ENCODE measurements around the gene CORO2A.
"Not testable (repeated sequence)": the region's sequence is repeated elsewhere in the genome, so short reads cannot be mapped to it uniquely, and the experiment has no call there.

The CORO2A gene

DNA sequence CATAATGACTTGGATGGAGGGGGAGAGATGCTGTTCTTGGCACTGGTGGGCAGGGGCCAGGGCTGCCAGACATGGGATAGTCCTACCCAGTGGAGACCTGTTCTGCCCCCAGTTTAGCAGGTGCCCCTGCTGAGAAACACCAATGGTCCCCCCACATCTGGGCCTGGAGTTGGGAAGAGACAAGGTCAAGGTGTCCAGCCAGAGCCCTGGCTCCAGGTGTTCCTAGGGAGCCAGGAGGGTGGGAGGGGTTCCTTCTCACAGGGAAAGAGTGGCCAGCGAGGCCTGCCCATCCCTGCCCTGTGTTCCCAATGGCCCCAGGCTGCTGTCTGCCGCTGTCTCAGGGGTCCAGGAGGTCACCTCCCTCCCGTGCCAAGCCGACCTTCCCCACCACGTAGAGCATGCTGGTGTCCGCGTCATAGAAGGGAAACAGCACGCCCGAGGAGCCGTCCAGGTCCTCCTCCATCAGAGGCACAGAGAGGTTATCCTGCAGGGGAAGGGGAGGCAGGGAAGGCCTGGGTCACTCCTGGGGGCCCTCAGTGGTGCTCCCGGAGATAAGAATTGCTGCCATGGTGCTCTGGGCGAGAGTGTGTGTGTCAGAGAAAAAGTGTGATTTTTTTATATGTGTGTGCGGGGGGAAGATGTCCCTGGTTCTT, 61.7 kb downstream of the CORO2A start:
- no peak for TF ChIP-seq ZFX (IDR thresholded peaks at IDR 0.05)
- TF ChIP-seq, protein P1, sequence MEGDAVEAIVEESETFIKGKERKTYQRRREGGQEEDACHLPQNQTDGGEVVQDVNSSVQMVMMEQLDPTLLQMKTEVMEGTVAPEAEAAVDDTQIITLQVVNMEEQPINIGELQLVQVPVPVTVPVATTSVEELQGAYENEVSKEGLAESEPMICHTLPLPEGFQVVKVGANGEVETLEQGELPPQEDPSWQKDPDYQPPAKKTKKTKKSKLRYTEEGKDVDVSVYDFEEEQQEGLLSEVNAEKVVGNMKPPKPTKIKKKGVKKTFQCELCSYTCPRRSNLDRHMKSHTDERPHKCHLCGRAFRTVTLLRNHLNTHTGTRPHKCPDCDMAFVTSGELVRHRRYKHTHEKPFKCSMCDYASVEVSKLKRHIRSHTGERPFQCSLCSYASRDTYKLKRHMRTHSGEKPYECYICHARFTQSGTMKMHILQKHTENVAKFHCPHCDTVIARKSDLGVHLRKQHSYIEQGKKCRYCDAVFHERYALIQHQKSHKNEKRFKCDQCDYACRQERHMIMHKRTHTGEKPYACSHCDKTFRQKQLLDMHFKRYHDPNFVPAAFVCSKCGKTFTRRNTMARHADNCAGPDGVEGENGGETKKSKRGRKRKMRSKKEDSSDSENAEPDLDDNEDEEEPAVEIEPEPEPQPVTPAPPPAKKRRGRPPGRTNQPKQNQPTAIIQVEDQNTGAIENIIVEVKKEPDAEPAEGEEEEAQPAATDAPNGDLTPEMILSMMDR (conservative IDR thresholded peaks at IDR 0.05): no peak
- H3K27ac ChIP-seq: no peak overlapping the region

DNA sequence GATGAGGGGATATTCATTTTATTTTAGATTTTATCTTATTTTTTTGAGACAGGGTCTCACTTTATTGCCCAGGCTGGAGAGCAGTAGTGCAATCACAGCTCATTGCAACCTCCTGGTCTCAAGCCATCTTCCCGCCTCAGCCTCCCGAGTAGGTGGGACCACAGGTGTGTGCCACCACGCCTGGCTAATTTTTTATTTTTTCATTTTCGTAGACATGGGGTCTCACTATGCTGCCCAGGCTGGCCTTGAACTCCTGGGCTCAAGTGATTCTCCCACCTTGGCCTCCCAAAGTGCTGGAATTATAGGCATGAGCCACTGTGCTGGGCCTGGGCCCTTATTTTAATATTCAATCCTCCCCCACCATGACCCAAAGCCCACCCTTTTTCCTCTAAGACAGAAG, 62.4 kb downstream of the CORO2A start:
- H3K27ac ChIP-seq: not testable (repeated sequence)

DNA sequence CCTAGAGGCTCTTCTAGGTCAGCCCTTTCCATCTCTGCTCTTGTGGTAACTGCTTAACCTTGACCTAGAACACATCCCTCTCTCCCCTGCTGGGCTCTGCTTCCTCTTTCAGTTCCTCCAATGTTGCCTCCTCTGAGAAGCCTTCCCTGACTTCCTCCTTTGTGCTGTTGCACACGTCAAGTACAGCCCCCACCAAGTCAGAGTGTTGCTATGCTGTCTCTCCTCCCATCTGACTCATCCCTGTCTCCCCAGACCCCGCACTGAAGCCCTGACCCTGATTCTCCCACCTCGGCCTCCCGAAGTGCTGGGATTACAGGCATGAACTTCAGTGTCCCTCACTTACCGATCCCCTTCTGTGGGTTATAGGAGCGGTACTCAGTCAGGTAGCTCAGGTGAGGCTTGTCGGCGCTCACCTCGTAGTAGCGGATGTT, 63.0 kb downstream of the CORO2A start:
- H3K27ac ChIP-seq: no peak overlapping the region
- TF ChIP-seq, protein P1 (conservative IDR thresholded peaks at IDR 0.05): no peak
- no peak for TF ChIP-seq ZFX (IDR thresholded peaks at IDR 0.05)

DNA sequence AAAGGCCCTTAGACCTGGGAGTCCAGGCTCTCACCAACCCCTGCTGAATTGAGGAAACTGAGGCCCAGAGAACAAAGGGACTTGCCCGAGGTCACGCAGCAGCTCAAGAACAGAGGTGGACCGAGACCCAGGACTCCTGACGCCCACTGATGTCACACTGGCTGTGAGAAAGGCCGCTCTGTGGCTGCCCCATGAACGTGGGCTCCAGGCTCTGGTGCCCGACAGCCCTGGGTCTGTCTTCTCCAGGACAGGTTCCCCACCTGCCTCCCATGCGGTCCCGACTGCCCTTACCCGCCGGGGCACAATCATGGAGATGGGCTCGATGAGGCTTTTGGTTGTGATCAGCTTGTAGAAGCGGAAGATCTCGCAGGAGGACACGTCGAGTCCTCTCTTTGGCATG, 64.1 kb downstream of the CORO2A start:
- H3K27ac ChIP-seq: no peak overlapping the region; the same call in 1 of the 2 replicates
- TF ChIP-seq ZFX (IDR thresholded peaks at IDR 0.05): no peak

DNA sequence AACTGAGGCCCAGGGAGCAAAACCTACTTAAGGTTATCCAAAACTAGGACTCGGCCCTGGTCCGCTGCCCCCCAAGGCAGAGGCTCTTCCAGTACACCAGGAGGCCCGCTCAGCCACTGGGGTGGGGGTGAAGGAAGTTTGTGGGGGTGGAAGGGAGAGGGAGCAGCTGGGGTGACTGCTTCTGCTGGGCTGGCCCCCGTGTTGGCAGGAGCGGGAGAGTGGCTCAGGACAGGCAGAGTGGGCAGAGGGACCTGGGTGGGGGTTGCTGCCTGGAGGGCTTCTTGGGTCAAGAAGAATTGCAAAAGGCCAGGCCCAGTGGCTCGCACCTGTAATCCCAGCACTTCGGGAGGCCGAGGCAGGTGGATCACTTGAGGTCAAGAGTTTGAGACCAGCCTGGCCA, 65.2 kb downstream of the CORO2A start:
- H3K27ac ChIP-seq: no peak overlapping the region
- no peak for TF ChIP-seq ZFX (IDR thresholded peaks at IDR 0.05)
- TF ChIP-seq, protein P1 (conservative IDR thresholded peaks at IDR 0.05): no peak

DNA sequence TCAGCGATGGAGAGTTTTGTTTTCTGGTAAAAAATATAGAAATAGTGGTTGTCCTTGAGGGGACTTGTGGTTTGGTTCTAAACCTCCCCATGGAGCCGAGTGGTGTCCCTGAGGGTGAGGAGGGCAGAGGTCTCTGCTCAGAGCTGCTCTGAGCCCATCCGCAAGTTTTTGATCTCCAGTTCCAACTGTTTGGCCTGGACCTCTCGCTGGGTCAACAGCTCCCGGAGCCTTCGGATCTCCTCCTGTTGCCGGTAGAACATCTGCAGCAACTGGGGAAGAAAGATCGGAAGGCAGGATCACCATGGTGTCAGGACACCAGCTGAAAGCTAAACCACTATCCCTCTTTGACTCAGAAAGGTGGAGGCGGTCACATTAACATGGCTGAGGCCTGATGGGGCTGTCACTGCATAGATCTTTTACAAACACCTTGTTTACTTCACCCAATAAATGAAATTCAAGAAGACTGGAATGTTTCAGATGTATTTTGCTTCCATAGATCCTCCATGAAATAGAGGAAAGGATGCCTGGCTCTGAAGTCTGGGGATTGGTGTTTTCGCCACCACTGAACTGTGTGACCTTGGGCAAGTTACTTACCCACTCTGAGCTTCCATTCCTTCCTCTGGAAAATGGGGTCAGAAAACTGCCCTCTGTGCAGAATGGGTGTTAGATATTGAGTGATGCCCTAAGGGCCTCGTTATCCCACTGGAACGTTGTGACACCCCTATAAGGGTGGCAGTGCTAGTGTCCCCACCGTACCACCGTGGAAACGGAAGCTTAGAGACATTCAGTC, 67.6 kb downstream of the CORO2A start:
- H3K27ac ChIP-seq: no peak overlapping the region
- TF ChIP-seq, protein P1 (conservative IDR thresholded peaks at IDR 0.05): no peak
- TF ChIP-seq ZFX (IDR thresholded peaks at IDR 0.05): no peak

DNA sequence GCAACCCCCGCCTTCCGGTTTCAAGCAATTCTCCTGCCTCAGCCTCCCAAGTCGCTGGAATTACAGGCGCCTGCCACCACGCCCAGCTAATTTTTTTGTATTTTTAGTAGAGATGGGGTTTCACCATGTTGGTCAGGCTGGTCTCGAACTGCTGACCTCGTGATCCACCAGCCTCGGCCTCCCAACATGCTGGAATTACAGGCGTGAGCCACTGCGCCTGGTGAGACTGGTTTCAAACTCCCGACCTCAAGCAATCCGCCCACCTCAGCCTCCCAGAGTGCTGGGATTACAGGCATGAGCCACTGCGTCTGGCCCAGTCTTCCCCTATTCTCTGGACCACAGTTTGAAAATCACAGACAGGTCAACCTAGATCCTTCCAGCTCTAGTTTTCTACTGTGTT, 68.3 kb downstream of the CORO2A start:
- H3K27ac ChIP-seq: not testable (repeated sequence)

DNA sequence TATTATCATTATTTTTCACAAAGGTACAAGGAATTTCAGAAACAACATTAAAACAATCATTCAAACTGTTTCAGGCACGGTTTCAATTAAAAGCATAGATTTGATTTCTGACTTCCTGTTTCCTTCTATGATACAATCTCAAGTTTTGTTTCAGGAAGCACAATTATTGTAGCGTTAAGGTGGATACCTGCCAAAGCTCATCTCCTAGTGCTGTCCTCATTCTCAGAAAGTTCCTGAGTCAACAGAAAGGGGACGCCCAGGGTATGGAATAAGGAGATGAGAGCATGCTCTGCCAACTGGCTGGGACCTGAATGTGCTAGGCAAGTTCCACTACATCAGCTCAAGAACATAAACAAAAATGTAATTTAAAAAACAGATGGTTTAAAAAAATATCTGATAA, 71.4 kb downstream of the CORO2A start:
- peak overlapping the region; percentile 86 for H3K27ac ChIP-seq
- no peak for TF ChIP-seq ZFX (IDR thresholded peaks at IDR 0.05)
- TF ChIP-seq, protein P1 (conservative IDR thresholded peaks at IDR 0.05): peak; percentile 75

DNA sequence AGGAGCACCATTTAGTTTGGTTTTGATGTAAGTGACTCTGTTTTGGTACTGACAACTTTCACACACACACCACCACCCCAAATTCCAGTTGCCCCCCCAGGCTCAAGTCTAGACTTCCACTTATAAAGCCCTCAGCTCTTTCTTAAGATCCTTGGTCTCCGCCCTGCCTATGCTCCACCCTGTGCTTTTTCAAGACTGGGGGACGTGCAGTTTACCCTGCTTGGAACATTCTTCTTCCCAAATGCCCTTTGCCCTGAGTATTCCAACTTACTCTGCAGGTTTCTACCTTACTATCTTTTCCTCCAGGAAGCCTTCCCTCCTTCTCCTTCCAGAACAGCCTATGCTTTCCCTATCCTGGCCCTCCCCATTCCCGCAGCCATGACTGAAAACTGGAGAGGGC, 72.0 kb downstream of the CORO2A start:
- peak overlapping the region; percentile 86 for H3K27ac ChIP-seq
- TF ChIP-seq, protein P1 (conservative IDR thresholded peaks at IDR 0.05): no peak
- no peak for TF ChIP-seq ZFX (IDR thresholded peaks at IDR 0.05)
